Midbrain (tissue), 1 donor: ENCODE results near the gene PSMD3.

Source experiments
- DNase-seq: peaks from one replicate; lab custom pipeline; 2025; lab: John Stamatoyannopoulos, UW

The PSMD3 gene

DNA sequence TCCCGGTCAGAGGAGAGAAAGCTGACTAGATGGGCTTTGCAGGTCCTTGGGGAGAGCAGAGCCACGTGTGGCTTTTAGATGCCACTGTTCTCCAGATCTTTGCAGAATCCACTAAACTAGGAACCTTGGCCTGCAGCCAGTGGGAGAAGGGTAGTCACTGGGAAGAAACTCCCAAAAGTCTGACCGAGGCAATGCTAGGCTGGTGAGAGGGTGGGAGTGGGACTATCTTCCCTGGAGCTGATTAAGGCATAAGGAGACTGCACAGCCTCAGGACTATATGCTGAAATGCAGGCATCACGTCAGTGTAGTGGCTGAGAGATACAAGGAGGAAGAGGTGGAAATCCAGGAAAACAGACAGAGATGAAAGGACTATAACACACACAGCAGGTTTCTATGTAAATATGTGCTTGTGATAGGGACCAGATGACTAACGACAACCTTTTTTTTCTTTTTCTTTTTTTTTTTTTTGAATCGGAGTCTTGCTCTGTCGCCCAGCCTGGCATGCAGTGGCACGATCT lies 20.0 kb upstream of the PSMD3 start:
- no peak for DNase-seq

DNA sequence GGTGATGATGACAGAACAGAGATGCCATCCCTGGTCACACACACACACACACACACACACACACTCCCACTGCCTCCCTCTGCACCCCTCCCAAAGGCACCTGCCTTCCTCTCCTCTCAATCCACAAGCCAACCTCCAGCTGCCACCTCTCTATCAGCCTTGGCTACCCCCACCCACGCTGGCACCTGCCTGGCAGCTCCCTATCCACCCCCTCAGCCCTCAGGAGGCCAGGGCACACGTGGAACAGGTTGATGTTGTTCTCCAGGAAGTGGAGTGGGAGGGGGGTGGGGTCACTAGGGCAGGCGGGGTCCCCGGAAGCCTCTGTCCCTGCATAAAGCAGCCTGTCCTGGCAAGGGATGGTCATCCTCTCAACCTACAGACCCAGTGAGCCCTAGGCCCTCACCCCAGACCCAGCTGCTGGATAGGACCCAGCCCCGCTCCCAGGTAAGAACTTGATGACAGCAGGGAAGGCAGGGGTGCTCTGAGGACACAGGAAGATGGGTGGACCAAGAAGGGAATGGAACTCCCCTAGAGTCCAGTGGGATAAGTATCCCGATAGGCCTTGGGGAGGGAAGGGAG lies 17.9 kb upstream of the PSMD3 start, which contains the start of gene GSDMA:
TSS of gene GSDMA (plus strand) at position 363 of the 579 bp plus-strand sequence. CDS start 2,684 bp downstream, outside the sequence.
- no peak for DNase-seq

DNA sequence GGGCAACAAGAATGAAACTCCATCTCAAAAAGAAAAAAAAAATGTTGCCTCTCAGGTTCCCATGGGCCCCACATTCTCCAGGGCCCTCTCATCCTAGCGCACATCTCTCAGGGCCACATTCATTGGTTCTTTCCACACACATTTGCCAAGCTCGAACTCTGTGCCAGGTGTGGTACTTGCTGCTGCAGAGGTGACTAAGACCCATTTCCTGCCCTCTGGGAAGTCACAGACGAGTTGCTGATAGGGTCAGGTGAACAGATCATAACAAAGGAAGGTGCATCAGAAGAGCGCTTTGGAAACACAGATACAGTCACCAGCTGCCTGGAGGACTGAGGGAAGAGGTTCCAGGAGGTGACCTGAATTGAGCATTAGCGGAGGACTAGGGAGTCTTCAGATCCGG lies 16.8 kb upstream of the PSMD3 start:
- DNase-seq = no peak

DNA sequence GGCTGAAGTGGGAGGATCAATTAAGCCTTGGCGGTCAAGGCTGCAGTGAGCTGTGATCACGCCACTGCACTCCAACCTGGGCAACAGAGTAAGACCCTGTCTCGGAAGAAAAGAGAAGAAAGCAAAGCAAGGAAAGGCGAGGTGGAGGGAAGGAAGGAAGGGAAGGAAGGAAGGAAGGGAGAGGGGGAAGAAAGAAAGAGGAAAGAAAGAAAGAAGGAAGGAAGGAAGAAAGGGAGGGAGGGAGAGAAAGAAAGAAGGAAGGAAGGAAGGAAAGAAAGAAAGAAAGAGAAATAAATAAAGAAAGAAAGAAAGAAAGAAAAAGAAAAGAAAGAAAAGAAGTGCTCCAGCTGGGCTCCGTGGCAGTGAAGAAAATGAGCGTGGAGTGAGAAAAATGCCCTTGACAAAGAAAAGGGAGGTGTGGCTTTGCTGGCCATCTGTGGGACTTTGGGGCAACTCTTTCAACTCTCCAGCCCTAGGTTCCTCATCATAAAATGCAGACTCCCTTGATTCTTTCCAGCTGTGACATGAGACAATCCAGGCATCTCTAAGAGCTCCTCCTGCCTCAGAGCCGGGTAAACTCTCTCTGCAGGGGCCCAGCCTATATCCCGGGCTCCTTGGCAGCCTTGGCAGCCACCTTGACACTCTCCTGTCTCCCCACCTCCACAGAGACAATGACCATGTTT lies 15.4 kb upstream of the PSMD3 start:
- no peak for DNase-seq

DNA sequence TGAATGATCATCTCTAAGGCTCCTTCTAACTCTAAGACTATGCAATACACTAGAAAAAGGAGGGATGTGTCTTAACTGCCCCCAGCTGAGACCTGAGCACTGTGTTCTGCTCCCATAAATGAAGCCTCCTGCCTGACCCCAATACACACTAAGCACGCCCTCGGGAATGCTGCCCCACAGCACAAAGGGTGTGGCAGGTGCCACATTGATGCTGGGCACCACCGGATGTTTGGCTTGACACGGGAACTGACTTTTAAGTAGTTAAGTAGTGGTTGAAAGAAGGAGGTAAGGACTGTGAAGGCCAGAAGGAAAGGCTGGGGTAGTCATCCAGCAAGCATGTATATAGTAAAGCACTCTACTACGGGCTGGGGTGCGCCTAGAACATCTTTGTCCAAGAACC lies 13.8 kb upstream of the PSMD3 start:
- DNase-seq = no peak

DNA sequence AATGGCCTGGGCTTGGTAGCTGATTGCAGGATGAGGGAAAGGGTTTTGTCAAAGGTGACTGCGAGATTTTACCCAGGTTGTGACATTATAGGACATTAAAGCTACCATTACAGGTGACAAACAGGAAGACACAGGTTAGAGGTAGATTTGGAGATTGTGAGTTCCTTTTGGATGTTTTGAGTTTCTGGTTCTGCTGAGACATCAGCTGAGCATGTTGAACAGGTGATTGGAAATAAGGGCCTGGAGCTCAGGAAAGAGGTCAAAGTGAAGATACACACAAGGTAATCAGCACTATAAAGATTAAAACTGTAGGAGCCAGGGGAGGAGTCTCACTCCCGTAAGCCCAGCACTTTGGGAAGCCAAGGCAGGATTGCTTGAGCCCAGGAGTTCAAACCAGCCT lies 11.8 kb upstream of the PSMD3 start:
- no peak for DNase-seq

DNA sequence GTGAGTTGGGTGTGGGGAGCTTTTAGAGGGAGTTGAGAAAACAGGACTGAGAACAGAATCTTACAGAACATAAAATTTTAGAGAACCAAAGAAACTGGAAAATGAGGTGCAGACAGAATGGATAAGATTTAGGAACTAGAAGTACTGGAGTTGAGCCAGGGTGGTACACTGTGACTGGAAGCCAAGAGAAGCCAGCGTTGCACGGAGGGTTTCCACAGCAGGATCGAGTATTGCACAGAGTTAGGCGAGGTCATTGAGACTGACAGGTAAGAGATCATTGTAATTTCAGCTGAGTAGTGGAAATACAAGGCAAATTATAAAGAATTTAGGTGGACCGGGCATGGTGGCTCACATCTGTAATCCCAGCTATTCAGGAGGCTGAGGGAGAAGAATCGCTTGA lies 11.2 kb upstream of the PSMD3 start:
- DNase-seq = no peak

DNA sequence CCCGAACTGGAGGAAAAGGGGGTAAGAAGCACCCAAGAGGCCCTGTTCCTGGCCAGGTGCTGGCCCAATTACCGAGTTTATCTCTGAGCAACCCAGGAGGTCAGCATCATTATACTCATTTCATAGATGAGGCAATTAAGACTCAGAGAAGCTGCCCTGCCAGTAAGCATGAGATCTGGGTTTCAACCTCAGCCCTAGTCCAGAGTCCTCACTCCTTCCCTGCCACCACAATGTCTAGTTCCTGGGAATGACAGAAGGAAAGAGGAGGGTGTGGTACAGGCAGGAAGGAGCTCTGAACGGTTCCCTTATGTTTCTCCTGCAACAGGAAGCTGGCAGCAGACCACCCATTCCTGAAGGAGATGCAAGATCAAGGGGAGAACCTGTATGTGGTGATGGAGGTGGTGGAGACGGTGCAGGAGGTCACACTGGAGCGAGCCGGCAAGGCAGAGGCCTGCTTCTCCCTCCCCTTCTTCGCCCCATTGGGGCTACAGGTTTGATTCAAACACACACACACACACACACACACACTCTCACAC lies 10.4 kb upstream of the PSMD3 start:
- DNase-seq = no peak

DNA sequence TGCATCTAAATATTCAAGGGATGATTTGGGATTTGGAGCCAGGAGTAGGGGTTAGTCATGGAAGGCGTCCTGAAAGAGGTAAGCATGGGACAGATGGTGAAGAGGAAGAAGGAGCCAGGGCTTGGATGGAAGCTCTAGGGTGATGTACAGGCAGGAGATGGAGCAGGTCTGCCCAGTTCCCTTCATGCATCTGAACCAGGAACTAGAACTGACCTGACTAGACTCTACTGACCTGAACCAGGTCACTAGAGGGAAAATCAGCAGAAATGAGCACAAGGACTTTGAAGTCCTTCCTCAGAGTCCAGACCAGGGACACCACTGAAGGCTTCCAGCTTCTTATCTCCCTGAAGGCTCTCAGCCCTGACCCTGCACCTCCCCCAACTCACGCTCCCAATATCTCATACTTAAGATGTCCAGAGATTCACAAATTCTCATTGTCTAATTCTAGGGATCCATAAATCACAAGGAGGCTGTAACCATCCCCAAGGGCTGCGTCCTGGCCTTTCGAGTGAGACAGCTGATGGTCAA lies 9.5 kb upstream of the PSMD3 start:
- DNase-seq = no peak

DNA sequence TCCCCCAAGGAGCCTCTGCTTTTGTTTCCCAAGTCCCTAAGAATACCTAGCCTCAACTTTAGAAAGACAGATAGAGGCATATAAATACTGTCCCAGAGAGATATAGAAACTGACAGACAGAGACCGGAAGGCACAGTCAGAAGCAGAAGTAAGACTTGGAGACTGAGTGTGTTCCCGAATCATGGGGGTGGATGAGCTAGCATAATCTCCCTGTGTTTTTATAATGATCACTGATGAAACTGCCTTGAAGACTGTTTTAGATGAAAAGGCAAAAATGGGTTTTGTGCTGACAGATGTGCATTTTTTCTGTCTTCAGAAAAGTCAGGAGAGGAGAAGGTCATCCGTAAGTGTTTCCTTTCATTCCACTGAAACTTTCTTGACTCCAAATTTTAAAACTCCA lies 8.3 kb upstream of the PSMD3 start:
- DNase-seq = no peak

DNA sequence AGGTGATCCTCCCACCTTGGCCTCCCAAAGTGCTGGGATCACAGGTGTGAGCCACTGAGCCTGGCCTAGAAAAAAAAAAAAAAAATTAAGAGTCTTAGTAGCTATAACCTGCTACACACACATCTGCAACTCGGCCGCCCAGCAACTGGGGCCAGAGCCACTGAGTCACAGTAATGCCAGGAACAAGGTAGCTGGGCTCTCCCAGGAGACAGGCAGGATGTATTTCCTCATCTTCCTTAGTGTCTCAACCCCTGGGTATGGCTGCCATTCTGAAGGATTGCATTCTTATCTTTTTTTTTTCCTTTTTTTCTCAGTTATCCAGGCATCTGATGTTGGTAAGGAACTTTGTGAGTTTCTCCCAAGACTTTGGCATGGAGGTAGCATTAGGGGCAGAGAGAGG lies 7.1 kb upstream of the PSMD3 start:
- no peak for DNase-seq

DNA sequence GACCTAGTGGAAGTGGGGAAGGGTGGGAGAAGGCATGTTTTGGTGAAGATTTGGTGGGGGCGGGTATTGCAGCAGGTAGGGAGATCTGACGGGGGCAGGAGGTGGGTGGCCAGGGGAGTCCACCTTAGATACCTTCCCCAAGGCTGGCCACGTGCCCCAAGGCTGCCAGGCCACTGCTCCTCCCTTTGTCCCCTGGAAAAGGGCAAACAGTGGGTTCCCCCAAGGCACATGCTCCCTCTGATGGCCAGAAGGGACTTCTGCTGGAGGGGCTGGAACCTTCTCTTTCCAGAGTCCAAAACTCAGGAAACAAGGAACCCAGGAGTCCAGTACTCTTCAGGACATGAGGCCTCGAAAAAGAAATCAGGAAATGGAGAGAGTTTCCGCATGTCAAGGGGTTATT lies 6.2 kb upstream of the PSMD3 start:
- DNase-seq = no peak

DNA sequence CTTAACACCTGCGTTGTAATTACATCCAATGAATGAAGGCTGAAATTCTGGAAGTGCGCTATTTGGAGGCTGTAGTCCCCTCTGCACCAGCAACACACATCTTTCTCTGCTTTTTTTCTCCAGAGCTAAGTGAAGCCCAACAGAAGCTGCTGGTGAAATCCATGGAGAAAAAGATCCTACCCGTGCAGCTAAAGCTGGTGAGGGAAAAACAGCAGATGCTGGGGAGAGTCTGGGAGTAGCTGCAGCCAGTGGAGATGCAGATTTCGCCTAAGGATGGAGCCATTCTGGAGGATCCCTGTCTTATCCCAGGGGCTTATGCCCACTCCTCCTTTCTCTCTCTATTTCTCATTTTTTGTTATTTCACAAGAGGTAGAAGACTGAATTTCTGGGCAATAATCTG lies 4.8 kb upstream of the PSMD3 start:
- DNase-seq = no peak

DNA sequence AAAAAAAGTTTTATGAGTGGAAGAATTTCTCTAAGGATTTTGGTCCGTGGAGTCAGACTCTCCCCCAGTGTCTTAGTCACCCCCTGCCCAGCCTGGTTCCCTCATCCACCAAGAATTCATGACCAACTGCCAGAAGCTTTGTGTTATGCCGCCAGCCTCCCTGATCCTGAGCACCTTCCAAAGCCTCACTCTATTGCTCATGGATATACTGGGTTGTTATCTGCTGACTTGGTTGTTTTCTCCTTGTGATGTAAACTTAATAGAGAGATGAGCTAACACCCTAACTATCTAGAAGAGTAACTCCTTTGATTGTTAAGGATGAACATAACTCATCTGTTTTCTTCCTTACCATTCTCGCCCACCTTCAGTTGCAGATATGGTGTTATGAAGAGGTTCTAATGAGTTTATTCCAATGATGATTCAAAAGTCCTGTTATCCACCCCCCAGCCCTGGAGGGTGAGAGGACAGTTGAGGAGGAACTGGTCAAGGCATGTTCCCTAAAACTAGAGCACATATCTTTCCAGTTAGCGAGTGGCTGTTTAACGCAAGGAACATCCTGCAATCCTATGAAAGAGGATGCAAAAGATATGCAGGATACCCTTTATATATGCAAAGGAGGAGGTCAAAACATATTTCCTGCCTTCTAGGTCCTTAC lies 1.5 kb upstream of the PSMD3 start:
- DNase-seq = no peak

DNA sequence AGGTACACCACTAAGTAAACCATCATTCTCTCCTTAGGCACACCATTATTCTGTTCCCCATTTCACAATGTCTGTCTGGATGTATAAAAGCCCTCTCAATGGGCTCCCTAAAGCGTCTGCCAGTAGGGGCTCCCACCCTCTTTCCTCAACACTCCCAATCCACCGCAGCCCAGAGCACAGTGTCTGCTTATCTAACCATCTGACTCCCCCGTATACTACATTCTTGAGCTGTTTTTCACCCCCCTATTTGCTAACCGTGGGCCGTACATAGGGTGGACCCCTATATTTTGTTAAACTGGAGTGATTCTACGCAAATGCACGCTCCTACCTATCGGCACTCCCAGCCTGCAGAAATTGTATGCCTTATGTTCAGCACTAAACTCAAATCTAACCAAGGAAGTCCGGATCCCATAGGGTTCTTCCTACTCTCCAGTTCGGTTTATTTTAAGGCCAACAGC lies 685 bp upstream of the PSMD3 start:
- no peak for DNase-seq

DNA sequence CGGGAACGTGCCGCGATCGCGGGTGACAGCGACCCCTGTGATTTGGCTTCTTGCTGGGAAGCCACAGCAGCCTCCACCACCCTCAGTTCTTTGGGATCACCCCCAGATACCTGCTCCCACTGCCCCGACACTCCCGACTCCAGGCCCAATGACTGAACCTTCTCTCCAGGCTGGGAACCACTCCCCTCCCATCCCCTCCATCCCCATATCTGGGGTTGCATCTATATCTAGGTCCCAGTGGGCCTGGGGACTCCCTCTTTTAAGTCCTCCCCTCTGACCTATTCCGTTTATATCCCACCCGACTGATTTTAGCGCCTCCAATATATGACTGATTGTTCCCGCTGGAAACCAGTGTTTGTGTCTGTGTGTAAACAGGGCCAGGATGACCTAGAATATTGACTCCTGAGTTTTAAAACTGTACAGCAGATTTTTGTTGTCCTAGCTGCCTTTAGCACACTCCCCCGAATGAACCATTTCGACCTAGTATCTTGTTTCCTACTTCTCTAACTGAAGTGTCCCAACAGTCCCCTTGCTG lies 667 bp downstream of the PSMD3 start:
- DNase-seq = no peak

DNA sequence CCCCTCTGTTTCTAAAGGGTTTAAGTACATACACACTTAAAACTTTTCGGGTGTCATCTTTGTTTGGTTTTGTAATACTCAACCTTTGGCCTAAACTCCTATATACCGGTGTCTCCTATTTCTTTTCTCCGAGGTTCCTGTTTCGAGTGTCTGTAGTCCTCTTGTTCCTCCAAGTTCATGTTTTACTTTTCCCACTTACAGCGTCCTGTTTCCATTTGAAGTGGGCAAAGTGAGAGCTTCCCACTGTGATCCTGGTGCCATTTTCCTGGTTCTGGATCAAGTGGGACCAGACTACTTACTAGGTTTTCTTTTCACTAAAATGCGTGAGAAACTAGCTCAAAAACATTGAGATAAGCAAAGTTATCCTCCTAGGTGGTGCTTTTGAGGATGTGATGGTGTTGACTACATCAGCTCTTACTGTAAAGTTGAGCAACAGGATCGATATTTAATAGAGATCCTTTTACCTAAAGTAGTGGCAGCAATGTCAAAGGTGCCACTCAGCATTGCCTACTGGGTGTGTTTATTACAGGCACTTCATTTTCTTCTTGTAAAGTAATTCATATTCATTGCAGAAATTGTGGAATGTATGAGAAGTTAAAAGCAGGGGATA lies 1.3 kb downstream of the PSMD3 start:
- DNase-seq = no peak

DNA sequence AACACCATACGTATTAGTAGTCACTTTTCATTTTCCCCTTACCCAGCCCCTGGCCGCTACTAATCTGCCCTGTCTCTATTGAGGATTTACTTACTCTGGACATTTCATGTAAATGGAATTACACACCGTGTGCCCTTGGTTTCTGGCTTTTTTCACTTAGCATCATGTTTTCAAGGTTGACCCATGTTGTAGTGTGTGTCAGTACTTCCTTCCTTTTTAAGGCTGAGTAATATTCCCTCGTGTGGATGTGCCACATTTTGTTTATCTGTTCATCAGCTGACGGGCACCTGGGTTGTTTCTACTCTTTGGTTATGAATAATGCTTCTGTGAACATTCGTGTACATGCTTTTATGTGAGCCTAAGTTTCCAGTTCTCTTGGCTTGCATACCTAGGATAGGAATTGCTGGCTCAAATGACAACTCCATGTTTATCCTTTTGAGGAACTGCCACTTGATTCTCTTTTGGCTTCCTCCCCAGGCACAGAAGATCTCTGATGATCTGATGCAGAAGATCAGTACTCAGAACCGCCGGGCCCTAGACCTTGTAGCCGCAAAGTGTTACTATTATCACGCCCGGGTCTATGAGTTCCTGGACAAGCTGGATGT lies 7.7 kb downstream of the PSMD3 start:
- DNase-seq = no peak

DNA sequence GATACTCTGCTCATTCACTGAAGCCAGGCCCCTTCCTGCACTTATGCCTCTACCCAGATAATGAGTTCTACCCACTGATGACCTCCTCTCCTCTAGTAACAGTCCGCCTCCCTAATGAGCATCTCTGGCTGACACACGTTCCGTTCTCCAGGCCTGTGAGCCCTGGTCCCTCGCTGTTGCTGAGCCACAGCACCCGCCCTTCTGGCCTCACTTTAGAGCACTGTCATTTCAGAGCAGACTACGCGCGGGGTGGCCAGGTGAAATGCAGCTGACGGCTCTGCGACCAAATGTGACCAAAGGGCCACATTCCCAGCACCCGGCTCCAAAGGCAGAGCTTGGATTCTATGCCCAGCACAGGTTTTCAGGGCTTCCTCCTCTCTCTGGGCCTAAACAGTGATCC lies 13.8 kb downstream of the PSMD3 start:
- no peak for DNase-seq

DNA sequence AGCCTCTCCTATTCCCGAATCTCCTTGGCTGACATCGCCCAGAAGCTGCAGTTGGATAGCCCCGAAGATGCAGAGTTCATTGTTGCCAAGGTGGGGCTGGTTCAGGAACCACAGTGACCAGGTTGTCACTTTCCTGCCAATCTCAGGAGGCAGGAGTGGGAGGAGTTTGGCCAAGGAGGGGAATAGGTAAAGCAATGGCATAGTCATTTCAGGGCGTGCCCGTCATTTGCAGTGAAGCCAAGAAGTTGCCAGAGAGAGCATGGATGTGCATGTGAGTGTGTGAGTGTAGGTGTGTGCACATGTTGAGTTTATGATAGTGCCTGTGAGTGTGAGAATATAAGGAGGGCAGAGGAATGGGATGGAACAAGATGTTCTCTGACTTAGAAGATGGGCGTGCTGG lies 14.8 kb downstream of the PSMD3 start:
- DNase-seq = no peak

DNA sequence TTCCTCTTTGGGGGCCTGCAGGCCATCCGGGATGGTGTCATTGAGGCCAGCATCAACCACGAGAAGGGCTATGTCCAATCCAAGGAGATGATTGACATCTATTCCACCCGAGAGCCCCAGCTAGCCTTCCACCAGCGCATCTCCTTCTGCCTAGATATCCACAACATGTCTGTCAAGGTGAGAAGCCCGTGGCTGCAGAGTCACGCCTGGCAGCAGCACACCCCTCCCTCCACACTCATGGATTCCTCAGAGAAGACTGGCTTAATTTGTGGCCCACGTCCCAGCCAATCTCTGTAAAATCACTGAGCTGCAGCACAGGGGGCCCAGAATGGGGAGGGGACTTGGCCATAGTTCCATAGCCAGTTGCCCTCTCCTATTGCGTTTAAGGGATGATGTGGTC lies 15.6 kb downstream of the PSMD3 start:
- no peak for DNase-seq

DNA sequence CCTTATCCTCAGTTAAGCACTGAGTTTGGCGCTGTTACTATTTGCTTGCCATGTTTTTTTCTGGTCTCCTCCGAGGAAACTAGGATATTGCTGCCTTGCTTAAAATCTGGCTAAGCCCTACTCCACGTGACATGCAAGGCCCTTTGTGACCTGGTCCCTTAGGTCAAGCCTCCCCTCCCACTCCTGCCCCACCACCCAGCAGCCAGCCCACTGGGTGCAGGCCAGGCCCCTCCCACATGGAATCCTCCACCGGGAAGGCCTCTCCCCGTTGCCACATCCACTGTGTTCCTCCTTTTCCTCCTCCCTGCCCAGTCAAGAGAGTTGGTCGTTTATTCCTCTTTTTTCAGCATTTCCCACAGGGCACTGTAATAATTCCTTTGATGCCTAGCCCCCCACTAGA lies 16.2 kb downstream of the PSMD3 start:
- no peak for DNase-seq
